Measurements from ENCODE around the gene C16orf89. TPM values are rescaled to one million over a fixed set of nuclear protein-coding genes. Genes with fewer than 3 reads are reported as not detected.

C16orf89 gene
- total RNA-seq, 2 donors from 2014 or later = 1.6 to 3.6 TPM

- no peaks in the 10 kb centered on the region for H3K27me3 ChIP-seq
- no peak overlapping the region for H3K4me3 ChIP-seq
- H3K36me3 ChIP-seq = no peaks in the 10 kb centered on the region
- no peak overlapping the region for H3K9ac ChIP-seq (ENCODE audit: low read depth in 2 of 2, low read length in 2 of 2)
- intact Hi-C loops (cut with DNase I) = no loop called here
- DNase-seq = no peak
- no peaks in the 10 kb centered on the region for H3K9me3 ChIP-seq
- H3K27ac ChIP-seq = no peak overlapping the region
- H3K4me1 ChIP-seq = no peaks in the 10 kb centered on the region
- no peak for TF ChIP-seq CTCF (IDR thresholded peaks at IDR 0.05)
Observed at GRCh38 chr16:5012887-5013286, 52.9 kb downstream of the C16orf89 start.

- H3K27me3 ChIP-seq = no peaks in the 10 kb centered on the region
- H3K4me3 ChIP-seq = no peak overlapping the region
- TF ChIP-seq CTCF (IDR thresholded peaks at IDR 0.05) = no peak
- no peak for DNase-seq
- no peak overlapping the region for H3K9ac ChIP-seq (ENCODE audit: low read depth in 2 of 2, low read length in 2 of 2)
- no peaks in the 10 kb centered on the region for H3K36me3 ChIP-seq
- no peak overlapping the region for H3K27ac ChIP-seq
- intact Hi-C loops (cut with DNase I) = no loop called here
- H3K9me3 ChIP-seq = no peaks in the 10 kb centered on the region
- no peaks in the 10 kb centered on the region for H3K4me1 ChIP-seq
Observed at GRCh38 chr16:5011637-5012036, 54.1 kb downstream of the C16orf89 start.

- Histone ChIP-seq H3K36me3 (no peaks in the 10 kb centered on the region), H3K4me3 (no peak overlapping the region), H3K27ac (no peak overlapping the region), H3K27me3 (no peaks in the 10 kb centered on the region), H3K9ac (ENCODE audit: low read depth in 2 of 2, low read length in 2 of 2) (no peak overlapping the region), H3K9me3 (no peaks in the 10 kb centered on the region), H3K4me1 (no peaks in the 10 kb centered on the region)
- intact Hi-C loops (cut with DNase I) = no loop called here
- DNase-seq = no peak
- TF ChIP-seq CTCF (IDR thresholded peaks at IDR 0.05) = no peak
Observed at GRCh38 chr16:5010576-5011329, 55.0 kb downstream of the C16orf89 start.

GRCh38 chr16:5008311-5008731 lies 57.4 kb downstream of the C16orf89 start:
- Histone ChIP-seq H3K4me3 (no peak overlapping the region), H3K36me3 (no peaks in the 10 kb centered on the region), H3K27ac (no peak overlapping the region), H3K4me1 (no peaks in the 10 kb centered on the region), H3K27me3 (no peaks in the 10 kb centered on the region), H3K9ac (ENCODE audit: low read depth in 2 of 2, low read length in 2 of 2) (no peak overlapping the region), H3K9me3 (no peaks in the 10 kb centered on the region)
- DNase-seq = no peak
- intact Hi-C loops (cut with DNase I) = no loop called here
- TF ChIP-seq CTCF (IDR thresholded peaks at IDR 0.05) = no peak

- Histone ChIP-seq H3K27me3 (no peaks in the 10 kb centered on the region), H3K9ac (ENCODE audit: low read depth in 2 of 2, low read length in 2 of 2) (no peak overlapping the region), H3K4me1 (no peaks in the 10 kb centered on the region), H3K9me3 (no peaks in the 10 kb centered on the region), H3K4me3 (no peak overlapping the region), H3K27ac (no peak overlapping the region), H3K36me3 (no peaks in the 10 kb centered on the region)
- no peak for TF ChIP-seq CTCF (IDR thresholded peaks at IDR 0.05)
- no peak for DNase-seq
- intact Hi-C loops (cut with DNase I) = no loop called here
Observed at GRCh38 chr16:5007256-5007655, 58.5 kb downstream of the C16orf89 start.
